GM18951 (cell line): ENCODE measurements around the gene ZBTB7C.

ENCODE experiments used
- POLR2A ChIP-seq: IDR thresholded peaks from 4 replicates; pipeline ENCODE4 v1.6.1; 2011; ENCODE audit warnings: mild to moderate bottlenecking; ENCODE audit not compliant: insufficient read length, insufficient read depth; ENCODE audit errors: extremely low read depth
- in situ Hi-C: fragments of 300-500 bp; cut with MboI; formaldehyde crosslinking; loops from one replicate; pipeline ENCODE4 v1.12.0; 2022; ENCODE audit warnings: low sequenced_read_pairs, mixed read lengths, inconsistent platforms; ENCODE audit not compliant: unreplicated experiment

Gene ZBTB7C

GRCh38 chr18:48181087-48181823 lies 227.9 kb downstream of the ZBTB7C start:
- in situ Hi-C loops, result no loop called here
- TF ChIP-seq POLR2A, result no peak

GRCh38 chr18:48179666-48180065 lies 229.5 kb downstream of the ZBTB7C start:
- in situ Hi-C loops, result no loop called here
- TF ChIP-seq POLR2A, result no peak

GRCh38 chr18:48179001-48179400 lies 230.2 kb downstream of the ZBTB7C start:
- no peak for TF ChIP-seq POLR2A
- in situ Hi-C loops, result no loop called here

DNA sequence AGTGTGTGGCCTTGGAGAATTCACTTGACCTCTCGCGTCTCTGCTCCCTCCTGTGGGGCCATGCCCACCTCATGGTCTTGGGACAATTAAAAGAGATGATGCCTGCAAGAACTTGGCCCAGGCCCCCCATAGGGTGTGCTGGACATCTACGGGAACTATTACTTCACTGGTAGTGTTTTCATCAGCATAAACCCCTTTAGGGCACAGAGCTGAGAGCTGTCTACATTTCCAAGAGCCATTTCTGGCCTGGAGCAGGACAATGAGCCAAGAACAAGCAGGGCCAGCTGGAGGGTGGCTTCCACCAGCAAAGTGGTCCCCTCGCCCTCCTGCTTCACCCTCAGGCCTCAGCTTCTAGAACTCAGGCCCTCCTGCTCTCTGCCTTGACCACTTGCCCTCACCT lies 232.3 kb downstream of the ZBTB7C start:
- TF ChIP-seq POLR2A, result no peak
- in situ Hi-C loops, result no loop called here

- TF ChIP-seq POLR2A, result no peak
- in situ Hi-C loops, result no loop called here
Observed at GRCh38 chr18:48173557-48173956, 235.6 kb downstream of the ZBTB7C start.

DNA sequence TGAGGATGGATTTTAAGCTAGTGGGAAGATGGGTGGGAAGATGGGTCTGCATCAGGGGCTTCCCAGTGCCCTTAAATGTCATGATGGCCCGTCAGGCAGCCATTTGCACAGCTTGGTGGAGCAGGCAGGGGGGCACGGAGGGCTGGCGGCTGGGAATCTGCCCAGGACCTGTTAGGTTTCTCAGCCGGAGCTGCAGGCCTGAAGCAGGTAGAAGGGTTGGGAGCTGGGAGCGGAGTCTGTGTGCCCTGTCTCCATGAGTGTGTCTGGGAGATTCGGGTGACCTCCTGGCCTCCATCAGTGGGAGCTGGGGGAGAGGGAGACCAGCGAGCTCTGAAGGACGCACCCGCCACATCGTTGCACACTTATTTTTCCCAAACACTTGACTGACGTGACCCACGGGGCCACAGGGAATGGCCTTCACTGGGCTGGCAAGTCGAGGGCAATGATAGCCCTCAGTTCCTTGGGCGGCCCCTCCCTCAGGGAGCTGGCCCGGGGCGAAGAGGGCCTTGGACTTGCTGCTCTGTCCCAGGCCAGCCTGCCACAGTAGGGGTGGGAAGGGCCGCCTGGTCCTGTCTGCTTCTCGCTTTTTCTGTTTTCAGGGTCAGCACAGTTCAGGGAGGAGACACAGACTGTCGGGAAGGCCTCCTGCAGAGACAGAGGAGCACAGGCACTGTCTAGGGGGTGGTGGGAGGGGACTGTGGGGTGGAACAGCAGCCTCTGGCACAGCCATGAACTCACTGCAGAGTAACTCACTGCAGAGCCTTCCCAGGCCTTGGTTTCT lies 236.8 kb downstream of the ZBTB7C start:
- TF ChIP-seq POLR2A, result no peak
- in situ Hi-C loops, result no loop called here

- TF ChIP-seq POLR2A, result no peak
- in situ Hi-C loops, result no loop called here
Observed at GRCh38 chr18:48171490-48172188, 237.5 kb downstream of the ZBTB7C start.

DNA sequence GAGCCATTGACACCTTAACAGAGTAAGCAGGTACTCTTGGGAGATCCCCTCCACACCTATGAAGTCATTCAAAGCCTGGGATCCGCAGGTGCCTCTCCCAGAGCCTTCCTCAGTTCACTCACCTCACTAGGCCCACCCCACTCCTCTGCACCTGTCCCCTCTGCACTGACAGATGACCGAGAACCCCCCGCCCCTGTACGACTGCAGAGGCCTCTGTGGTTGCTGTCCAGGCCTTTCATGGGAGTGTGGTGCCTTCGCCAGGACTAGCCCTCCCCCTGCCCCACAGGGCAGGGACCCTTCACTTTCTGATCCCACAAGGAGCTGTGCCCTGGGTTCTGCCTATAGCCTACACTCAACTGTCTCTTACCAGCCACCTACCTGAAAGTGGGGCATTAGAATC lies 238.5 kb downstream of the ZBTB7C start:
- TF ChIP-seq POLR2A, result no peak
- in situ Hi-C loops, result no loop called here

GRCh38 chr18:48168861-48169260 lies 240.3 kb downstream of the ZBTB7C start:
- in situ Hi-C loops, result no loop called here
- no peak for TF ChIP-seq POLR2A

DNA sequence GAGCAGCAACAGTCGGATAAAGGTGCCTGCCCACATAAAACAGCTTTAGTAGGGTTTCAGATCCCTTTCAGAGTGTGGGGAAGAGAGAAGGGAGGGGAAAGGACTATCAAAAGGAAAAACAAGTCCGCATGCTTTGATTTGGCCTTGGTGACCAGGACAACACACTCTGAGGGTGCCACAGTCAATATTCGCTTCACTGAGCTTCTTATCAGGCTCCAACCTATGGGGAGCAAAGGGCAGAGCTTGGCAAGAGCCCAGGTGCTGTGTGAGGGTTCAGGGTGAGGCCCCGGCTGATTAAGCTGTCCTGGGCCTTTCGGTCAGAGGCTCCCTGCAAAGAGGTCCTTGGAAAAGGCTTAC lies 241.3 kb downstream of the ZBTB7C start:
- no peak for TF ChIP-seq POLR2A
- in situ Hi-C loops, result no loop called here

DNA sequence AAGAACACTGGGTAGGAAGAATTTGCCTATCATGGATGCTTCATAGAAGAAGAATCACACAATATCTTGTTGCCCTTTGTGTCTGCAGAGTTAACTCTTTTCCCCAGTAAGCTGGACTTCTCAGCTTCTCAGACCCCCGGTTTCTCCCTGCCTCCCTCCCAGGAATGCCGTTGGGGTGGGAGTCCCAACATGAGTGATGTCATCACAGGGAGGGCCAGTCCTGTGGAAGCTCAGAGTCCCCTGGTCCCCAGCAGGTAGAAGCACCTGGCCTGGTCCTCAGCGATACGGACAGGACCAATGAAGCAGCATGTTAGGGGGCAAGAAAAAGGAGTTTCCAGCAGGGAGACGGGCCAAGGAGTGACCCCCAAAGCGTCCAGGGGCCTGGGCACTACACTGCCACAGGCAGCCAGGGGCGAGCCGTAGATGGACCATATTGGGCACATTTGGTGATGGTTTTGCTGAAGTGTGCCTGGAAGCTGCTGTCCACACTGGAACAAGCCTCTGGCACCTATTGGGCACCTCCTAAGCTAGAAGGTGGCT lies 242.8 kb downstream of the ZBTB7C start:
- no peak for TF ChIP-seq POLR2A
- in situ Hi-C loops, result no loop called here

- no peak for TF ChIP-seq POLR2A
- in situ Hi-C loops, result no loop called here
Observed at GRCh38 chr18:48165111-48165866, 243.9 kb downstream of the ZBTB7C start.

DNA sequence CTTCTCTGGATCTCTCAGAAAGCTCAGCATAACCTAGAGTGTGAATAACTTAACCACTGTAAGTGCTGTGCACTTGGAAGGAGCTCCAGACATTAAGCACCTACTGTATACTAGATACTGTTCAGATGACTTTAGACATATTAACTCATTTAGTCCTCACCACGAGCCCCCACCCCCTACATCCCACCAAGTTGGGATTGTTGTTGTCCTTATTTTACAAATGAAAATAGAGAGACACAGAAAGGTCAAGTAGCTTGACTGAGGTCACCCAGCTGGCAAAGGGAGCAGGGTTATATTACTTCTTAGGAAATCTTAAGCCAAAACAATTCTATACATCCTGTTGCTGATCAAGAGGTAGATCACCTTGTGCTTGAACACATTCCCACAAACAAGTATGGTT lies 244.5 kb downstream of the ZBTB7C start:
- TF ChIP-seq POLR2A, result no peak
- in situ Hi-C loops, result no loop called here
